Natural killer cell (primary cell): Measurements from ENCODE around the gene JARID2. TPM values are rescaled to one million over a fixed set of nuclear protein-coding genes. Genes with fewer than 3 reads are reported as not detected.
"Not testable (repeated sequence)": the region's sequence is repeated elsewhere in the genome, so short reads cannot be mapped to it uniquely, and the experiment has no call there.

ENCODE experiments used
- ATAC-seq, 3 donors: fragments of 150-1000 bp in 2 of 3; fragments of 200-7000 bp in 1 of 3; cut with Tn5 transposase; 1 replicate in 1 of 3; 2 replicates in 2 of 3; pipeline ENCODE4 v1.10.0; 2021; ENCODE audit warnings: mild to moderate bottlenecking in 2 of 3, moderate library complexity in 2 of 3
- DNase-seq, 2 donors: peaks; one replicate each; pipeline versions ENCODE4 v3.0.0 to v3.0.0-alpha.2; 2013 to 2021; ENCODE audit warnings: mixed read lengths in 1 of 2
- H3K27ac ChIP-seq: one replicate; pipeline ENCODE4 v1.5.1; 2013; ENCODE audit warnings: mild to moderate bottlenecking, low read length
- H3K27me3 ChIP-seq: one replicate; pipeline ENCODE4 v1.6.1; 2013; ENCODE audit warnings: low read length; ENCODE audit not compliant: control insufficient read depth, insufficient read depth
- H3K36me3 ChIP-seq: one replicate; pipeline ENCODE4 v1.6.1; 2013; ENCODE audit warnings: low read length; ENCODE audit not compliant: control insufficient read depth, insufficient read depth
- H3K4me1 ChIP-seq: one replicate; pipeline ENCODE4 v1.6.1; 2013; ENCODE audit warnings: low read length; ENCODE audit not compliant: control insufficient read depth, insufficient read depth
- H3K4me3 ChIP-seq: one replicate; pipeline ENCODE4 v1.5.1; 2013; ENCODE audit warnings: low read length
- H3K9me3 ChIP-seq: one replicate; pipeline ENCODE4 v1.6.1; 2013; ENCODE audit warnings: low read length; ENCODE audit not compliant: control insufficient read depth, insufficient read depth
- H3K27ac Mint-ChIP-seq, 2 donors: one replicate each; pipeline ENCODE4 v1.8.0; 2022; ENCODE audit warnings: mild to moderate bottlenecking in 2 of 2, mixed read lengths in 2 of 2, moderate library complexity in 1 of 2
- H3K27me3 Mint-ChIP-seq, 2 donors: one replicate each; pipeline ENCODE4 v1.8.0; 2022; ENCODE audit warnings: low read depth in 2 of 2, mixed read lengths in 2 of 2
- H3K36me3 Mint-ChIP-seq: one replicate; pipeline ENCODE4 v1.8.0; 2022; ENCODE audit warnings: mixed read lengths
- H3K4me1 Mint-ChIP-seq, 2 donors: one replicate each; pipeline ENCODE4 v1.8.0; 2022; ENCODE audit warnings: mixed read lengths in 2 of 2
- H3K4me3 Mint-ChIP-seq: one replicate; pipeline ENCODE4 v1.8.0; 2022; ENCODE audit warnings: mild to moderate bottlenecking, moderate library complexity, mixed read lengths
- H3K9me3 Mint-ChIP-seq, 2 donors: one replicate each; pipeline ENCODE4 v1.8.0; 2022; ENCODE audit warnings: mixed read lengths in 2 of 2
- WGBS: methylation state at CpG from one replicate; pipeline ENCODE4 v1.1.7; 2013; ENCODE audit warnings: missing lambda C conversion rate; ENCODE audit not compliant: insufficient coverage; 5-methylcytosine and 5-hydroxymethylcytosine counted together
- intact Hi-C: fragments of 100-400 bp; cut with micrococcal nuclease; formaldehyde crosslinking; loops from one replicate; pipeline ENCODE4 v1.14.2; 2022
- total RNA-seq, 4 donors: library from RNA; stranded (reverse); fragments of 120-200 nt in 1 of 4; gene quantifications; one replicate each; pipeline versions ENCODE4 v1.2.3 to v1.2.4, GENCODE V29; 2013 to 2022
- TF ChIP-seq, protein P1 (sequence below): fragments of 200-600 bp; IDR thresholded peaks from one replicate; pipeline ENCODE4 v1.8.0; 2022; ENCODE audit warnings: antibody characterized with exemption

The JARID2 gene
- total RNA-seq, 3 donors from 2014 or later (not counting 1 experiment from before 2014, with no cell fraction given): 49.9 to 60.9 (median 60.5) TPM

DNA sequence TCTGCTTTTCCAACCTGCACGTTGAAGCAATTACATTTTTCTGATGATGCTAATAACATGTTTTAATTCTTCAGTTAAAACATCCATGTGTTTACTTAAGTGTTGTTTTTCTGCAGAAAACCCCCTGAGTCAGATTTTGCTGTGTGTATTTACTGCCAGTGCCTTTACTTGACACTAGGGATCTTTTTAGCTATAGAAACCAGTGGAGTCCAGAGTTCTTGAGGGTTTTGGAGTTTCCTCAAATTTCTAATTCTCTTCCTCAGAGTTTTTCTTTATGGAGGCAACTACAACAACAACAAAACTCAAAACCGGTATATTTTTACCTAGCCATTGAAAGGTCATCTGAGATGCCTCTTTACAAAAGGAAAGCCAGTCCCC lies 168.4 kb downstream of the JARID2 start:
- Histone ChIP-seq H3K4me3 (no peak overlapping the region), H3K27ac (no peak overlapping the region), H3K9me3 (no peaks in the 10 kb centered on the region), H3K4me1 (peaks cover 11% of the 10 kb centered on the region), H3K36me3 (no peaks in the 10 kb centered on the region), H3K27me3 (no peaks in the 10 kb centered on the region)
- TF ChIP-seq, protein P1, sequence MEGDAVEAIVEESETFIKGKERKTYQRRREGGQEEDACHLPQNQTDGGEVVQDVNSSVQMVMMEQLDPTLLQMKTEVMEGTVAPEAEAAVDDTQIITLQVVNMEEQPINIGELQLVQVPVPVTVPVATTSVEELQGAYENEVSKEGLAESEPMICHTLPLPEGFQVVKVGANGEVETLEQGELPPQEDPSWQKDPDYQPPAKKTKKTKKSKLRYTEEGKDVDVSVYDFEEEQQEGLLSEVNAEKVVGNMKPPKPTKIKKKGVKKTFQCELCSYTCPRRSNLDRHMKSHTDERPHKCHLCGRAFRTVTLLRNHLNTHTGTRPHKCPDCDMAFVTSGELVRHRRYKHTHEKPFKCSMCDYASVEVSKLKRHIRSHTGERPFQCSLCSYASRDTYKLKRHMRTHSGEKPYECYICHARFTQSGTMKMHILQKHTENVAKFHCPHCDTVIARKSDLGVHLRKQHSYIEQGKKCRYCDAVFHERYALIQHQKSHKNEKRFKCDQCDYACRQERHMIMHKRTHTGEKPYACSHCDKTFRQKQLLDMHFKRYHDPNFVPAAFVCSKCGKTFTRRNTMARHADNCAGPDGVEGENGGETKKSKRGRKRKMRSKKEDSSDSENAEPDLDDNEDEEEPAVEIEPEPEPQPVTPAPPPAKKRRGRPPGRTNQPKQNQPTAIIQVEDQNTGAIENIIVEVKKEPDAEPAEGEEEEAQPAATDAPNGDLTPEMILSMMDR: no peak
- Mint-ChIP-seq H3K4me3 (no peak overlapping the region), H3K9me3 (peaks cover 0 to 2% of the 10 kb centered on the region in 2 donors), H3K27ac (peak overlapping the region; percentile 39 to 57), H3K27me3 (no peaks in the 10 kb centered on the region), H3K4me1 (peaks cover 66 to 74% of the 10 kb centered on the region in 2 donors), H3K36me3 (no peaks in the 10 kb centered on the region)
- no peak for DNase-seq
- WGBS: 88% methylated on average over 2 of the region's 2 CpGs
- no peak for ATAC-seq
- intact Hi-C loops: no loop called here

DNA sequence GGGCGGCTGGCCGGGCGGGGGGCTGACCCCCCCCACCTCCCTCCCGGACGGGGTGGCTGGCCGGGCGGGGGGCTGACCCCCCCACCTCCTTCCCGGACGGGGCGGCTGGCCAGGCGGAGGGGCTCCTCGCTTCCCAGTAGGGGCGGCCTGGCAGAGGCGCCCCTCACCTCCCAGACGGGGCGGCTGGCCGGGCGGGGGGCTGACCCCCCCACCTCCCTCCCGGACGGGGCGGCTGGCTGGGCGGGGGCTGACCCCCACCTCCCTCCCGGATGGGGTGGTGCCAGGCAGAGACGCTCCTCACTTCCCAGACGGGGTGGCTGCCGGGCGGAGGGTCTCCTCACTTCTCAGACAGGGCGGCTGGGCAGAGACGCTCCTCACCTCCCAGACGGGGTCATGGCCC lies 169.8 kb downstream of the JARID2 start:
- H3K9me3 Mint-ChIP-seq, H3K9me3 ChIP-seq, H3K27me3 Mint-ChIP-seq, H3K36me3 ChIP-seq, H3K27me3 ChIP-seq, H3K4me3 Mint-ChIP-seq, H3K4me3 ChIP-seq, ATAC-seq, H3K27ac ChIP-seq, intact Hi-C loops, H3K27ac Mint-ChIP-seq, H3K36me3 Mint-ChIP-seq, H3K4me1 ChIP-seq, DNase-seq: not testable (repeated sequence)
- H3K4me1 Mint-ChIP-seq: peaks cover 54 to 65% of the 10 kb centered on the region in 2 donors
- WGBS: 98% methylated on average over 23 of the region's 30 CpGs

DNA sequence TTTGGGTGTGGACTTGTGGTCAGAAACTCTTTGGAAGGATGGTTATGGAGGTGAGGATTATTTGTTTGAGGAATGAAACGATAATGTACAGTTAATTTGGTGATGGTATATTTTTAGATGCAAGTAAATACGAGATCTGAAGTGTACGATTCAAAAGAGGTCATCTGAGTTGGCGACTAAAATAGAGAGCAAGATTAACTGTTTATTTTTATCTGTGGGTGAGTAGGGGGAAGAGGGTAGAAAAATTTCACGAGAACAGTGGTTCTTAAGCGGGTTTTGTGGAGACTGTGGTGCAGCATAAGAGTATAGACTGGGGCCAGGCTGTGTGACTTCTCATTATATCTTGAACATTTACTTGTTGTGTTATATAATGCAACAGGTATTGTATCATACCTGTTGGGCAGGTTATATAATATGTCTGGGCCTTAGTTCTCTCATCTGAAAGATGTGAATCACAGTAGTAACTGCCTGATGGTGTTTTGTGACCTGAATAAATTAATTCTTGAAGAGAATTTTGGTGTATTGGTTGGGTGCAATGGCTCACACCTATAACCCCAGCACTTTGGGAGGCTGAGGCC lies 171.2 kb downstream of the JARID2 start:
- H3K4me3 ChIP-seq: no peak overlapping the region
- H3K36me3 ChIP-seq: no peaks in the 10 kb centered on the region
- H3K27me3 ChIP-seq: no peaks in the 10 kb centered on the region
- WGBS: 40% methylated on average over 6 of the region's 6 CpGs
- peaks cover 14% of the 10 kb centered on the region for H3K4me1 ChIP-seq
- H3K36me3 Mint-ChIP-seq: no peaks in the 10 kb centered on the region
- H3K27ac Mint-ChIP-seq: peak overlapping the region; percentile 67 to 70
- H3K4me3 Mint-ChIP-seq: no peak overlapping the region
- peaks cover 54 to 65% of the 10 kb centered on the region in 2 donors for H3K4me1 Mint-ChIP-seq
- intact Hi-C loops: no loop called here
- no peak overlapping the region for H3K27ac ChIP-seq
- ATAC-seq (no peak), DNase-seq (no peak)
- TF ChIP-seq, protein P1: no peak
- H3K27me3 Mint-ChIP-seq: no peaks in the 10 kb centered on the region
- no peaks in the 10 kb centered on the region for H3K9me3 ChIP-seq
- peaks cover 0 to 3% of the 10 kb centered on the region in 2 donors for H3K9me3 Mint-ChIP-seq

DNA sequence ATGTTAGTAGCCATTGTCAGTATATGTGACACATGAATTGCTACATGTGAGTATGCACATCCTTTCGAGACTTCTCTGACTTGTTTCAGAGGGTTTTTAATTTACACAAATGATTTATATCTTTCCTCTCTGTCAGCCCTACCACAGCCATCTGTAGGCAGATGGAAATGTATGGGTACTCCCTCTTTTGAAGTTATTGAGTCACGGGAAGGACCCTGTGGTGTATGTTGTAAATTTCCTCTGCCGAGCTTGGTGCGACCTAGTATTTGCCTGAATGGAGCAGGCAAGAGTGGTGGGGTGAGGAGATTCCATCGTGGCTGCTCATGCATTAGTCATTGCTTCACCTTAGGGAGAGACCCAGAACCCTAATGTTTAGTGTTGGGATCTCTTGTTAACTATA lies 171.9 kb downstream of the JARID2 start:
- Mint-ChIP-seq H3K27ac (peak overlapping the region; percentile 68 to 70), H3K4me3 (no peak overlapping the region)
- intact Hi-C loops: no loop called here

More for the DNA sequence above, 171.9 kb downstream of the JARID2 start:
- Mint-ChIP-seq H3K4me1 (peaks cover 55 to 65% of the 10 kb centered on the region in 2 donors), H3K27me3 (no peaks in the 10 kb centered on the region), H3K9me3 (peaks cover 0 to 3% of the 10 kb centered on the region in 2 donors), H3K36me3 (no peaks in the 10 kb centered on the region)
- H3K36me3 ChIP-seq: no peaks in the 10 kb centered on the region
- no peaks in the 10 kb centered on the region for H3K9me3 ChIP-seq
- H3K4me1 ChIP-seq: peaks cover 18% of the 10 kb centered on the region
- WGBS: 38% methylated on average over 4 of the region's 5 CpGs
- DNase-seq (no peak), ATAC-seq (no peak)
- TF ChIP-seq, protein P1: no peak
- H3K27ac ChIP-seq: no peak overlapping the region
- H3K27me3 ChIP-seq: no peaks in the 10 kb centered on the region
- no peak overlapping the region for H3K4me3 ChIP-seq
